ENCODE data around the gene ARL10.

Gene ARL10

GRCh38 chr5:176388444-176389134 lies 23.3 kb downstream of the ARL10 start, which contains the start of the genes HIGD2A and NOP16:
Gene HIGD2A, plus strand, starts transcription at chr5:176388751. Its CDS starts 69 bp downstream, at chr5:176388820.
Gene NOP16, minus strand, starts transcription at chr5:176388598. Its CDS starts 59 bp downstream, at chr5:176388539.
- H3K14ac ChIP-seq (ENCODE audit: low read length): peak within 1 kb of the TSS; percentile 96
- peak within 1 kb of the TSS; percentile 96 for H2BK5ac ChIP-seq (ENCODE audit: low read depth, low read length, poor library complexity)
- H4K12ac ChIP-seq (ENCODE audit: low read depth, low read length): peak within 1 kb of the TSS; percentile 97
- peak within 1 kb of the TSS; percentile 92 for H2AK5ac ChIP-seq (ENCODE audit: low read length)
- H4K91ac ChIP-seq (ENCODE audit: low read depth, low read length): peak within 1 kb of the TSS; percentile 95
- H3K9me3 ChIP-seq (ENCODE audit: insufficient read depth, low read depth, low read length): no peaks in the 10 kb centered on the region
- peak within 1 kb of the TSS; percentile 84 for H2AFZ ChIP-seq (ENCODE audit: insufficient read depth, low read length, poor library complexity)
- peak within 1 kb of the TSS; percentile 91 for H3K9ac ChIP-seq (ENCODE audit: low read length)
- no CpG with 5 or more reads among the region's 47 CpGs for WGBS (ENCODE audit: extremely low coverage, insufficient coverage, insufficient read length)
- peak within 1 kb of the TSS; percentile 82 for H3K4me3 ChIP-seq (ENCODE audit: low read depth, low read length)
- DNase-seq: peak; percentile 98 to 99
- peaks cover 9% of the 10 kb centered on the region for H3K79me1 ChIP-seq (ENCODE audit: low read length)
- no peak within 1 kb of the TSS for H2BK12ac ChIP-seq (ENCODE audit: low read length)
- H3K18ac ChIP-seq (ENCODE audit: low read length): peak within 1 kb of the TSS; percentile 91
- peak within 1 kb of the TSS; percentile 92 for H2BK120ac ChIP-seq (ENCODE audit: insufficient read depth, low read length, poor library complexity)
- H4K8ac ChIP-seq (ENCODE audit: low read depth, low read length): peak within 1 kb of the TSS; percentile 96
- peak within 1 kb of the TSS; percentile 86 for H3K4ac ChIP-seq (ENCODE audit: low read depth, low read length)
- H3K79me2 ChIP-seq (ENCODE audit: control insufficient read depth, insufficient read depth, low read length, poor library complexity): peaks cover 11% of the 10 kb centered on the region
- peaks cover 0 to 7% of the 10 kb centered on the region in 2 experiments for H3K4me1 ChIP-seq (ENCODE audit: control insufficient read depth in 1 of 2, insufficient read depth in 2 of 2, low read length in 2 of 2)
- no peak within 1 kb of the TSS for H3K23ac ChIP-seq (ENCODE audit: low read length)
- peaks cover 35 to 49% of the 10 kb centered on the region in 2 experiments for H3K36me3 ChIP-seq (ENCODE audit: control insufficient read depth in 1 of 2, insufficient read depth in 2 of 2, low read length in 2 of 2)
- peak within 1 kb of the TSS; percentile 96 for H3K27ac ChIP-seq (ENCODE audit: low read depth, low read length)
- no peaks in the 10 kb centered on the region for H3K27me3 ChIP-seq (ENCODE audit: insufficient read depth, low read length)
- H3K4me2 ChIP-seq (ENCODE audit: low read length): peak within 1 kb of the TSS; percentile 86

GRCh38 chr5:176389135-176390123 lies 24.1 kb downstream of the ARL10 start:
- Histone ChIP-seq H2AK5ac (ENCODE audit: low read length) (peak overlapping the region; percentile 92), H3K79me2 (ENCODE audit: control insufficient read depth, insufficient read depth, low read length, poor library complexity) (peaks cover 11% of the 10 kb centered on the region), H3K4me2 (ENCODE audit: low read length) (peak overlapping the region; percentile 86), H3K79me1 (ENCODE audit: low read length) (peaks cover 9% of the 10 kb centered on the region), H2BK120ac (ENCODE audit: insufficient read depth, low read length, poor library complexity) (peak overlapping the region; percentile 92), H2BK12ac (ENCODE audit: low read length) (no peak overlapping the region), H3K9ac (ENCODE audit: low read length) (peak overlapping the region; percentile 91), H3K14ac (ENCODE audit: low read length) (peak overlapping the region; percentile 96), H3K36me3 (ENCODE audit: control insufficient read depth in 1 of 2, insufficient read depth in 2 of 2, low read length in 2 of 2) (peaks cover 31 to 47% of the 10 kb centered on the region in 2 experiments), H4K12ac (ENCODE audit: low read depth, low read length) (peak overlapping the region; percentile 97), H3K23ac (ENCODE audit: low read length) (no peak overlapping the region), H4K91ac (ENCODE audit: low read depth, low read length) (peak overlapping the region; percentile 95), H3K27ac (ENCODE audit: low read depth, low read length) (peak overlapping the region; percentile 96), H2BK5ac (ENCODE audit: low read depth, low read length, poor library complexity) (peak overlapping the region; percentile 94), H4K8ac (ENCODE audit: low read depth, low read length) (peak overlapping the region; percentile 96), H3K18ac (ENCODE audit: low read length) (peak overlapping the region; percentile 88), H3K27me3 (ENCODE audit: insufficient read depth, low read length) (no peaks in the 10 kb centered on the region), H2AFZ (ENCODE audit: insufficient read depth, low read length, poor library complexity) (peak overlapping the region; percentile 83), H3K4ac (ENCODE audit: low read depth, low read length) (peak overlapping the region; percentile 68), H3K9me3 (ENCODE audit: insufficient read depth, low read depth, low read length) (no peaks in the 10 kb centered on the region), H3K4me1 (ENCODE audit: control insufficient read depth in 1 of 2, insufficient read depth in 2 of 2, low read length in 2 of 2) (peaks cover 0 to 7% of the 10 kb centered on the region in 2 experiments), H3K4me3 (ENCODE audit: low read depth, low read length) (peak overlapping the region; percentile 79)
- DNase-seq: no peak
- no CpG with 5 or more reads among the region's 41 CpGs for WGBS (ENCODE audit: extremely low coverage, insufficient coverage, insufficient read length)

- Histone ChIP-seq H3K4me3 (ENCODE audit: low read depth, low read length) (no peak overlapping the region), H3K9ac (ENCODE audit: low read length) (no peak overlapping the region), H3K79me2 (ENCODE audit: control insufficient read depth, insufficient read depth, low read length, poor library complexity) (peaks cover 11% of the 10 kb centered on the region), H3K4me1 (ENCODE audit: control insufficient read depth in 1 of 2, insufficient read depth in 2 of 2, low read length in 2 of 2) (peaks cover 0 to 10% of the 10 kb centered on the region in 2 experiments), H2BK12ac (ENCODE audit: low read length) (no peak overlapping the region), H2BK5ac (ENCODE audit: low read depth, low read length, poor library complexity) (no peak overlapping the region), H2BK120ac (ENCODE audit: insufficient read depth, low read length, poor library complexity) (no peak overlapping the region), H3K9me3 (ENCODE audit: insufficient read depth, low read depth, low read length) (no peaks in the 10 kb centered on the region), H3K23ac (ENCODE audit: low read length) (no peak overlapping the region), H2AFZ (ENCODE audit: insufficient read depth, low read length, poor library complexity) (no peak overlapping the region), H3K79me1 (ENCODE audit: low read length) (peaks cover 9% of the 10 kb centered on the region), H2AK5ac (ENCODE audit: low read length) (no peak overlapping the region), H4K91ac (ENCODE audit: low read depth, low read length) (no peak overlapping the region), H3K27me3 (ENCODE audit: insufficient read depth, low read length) (no peaks in the 10 kb centered on the region), H4K8ac (ENCODE audit: low read depth, low read length) (no peak overlapping the region), H3K4ac (ENCODE audit: low read depth, low read length) (no peak overlapping the region), H4K12ac (ENCODE audit: low read depth, low read length) (no peak overlapping the region), H3K18ac (ENCODE audit: low read length) (no peak overlapping the region), H3K36me3 (ENCODE audit: control insufficient read depth in 1 of 2, insufficient read depth in 2 of 2, low read length in 2 of 2) (peaks cover 31 to 46% of the 10 kb centered on the region in 2 experiments), H3K4me2 (ENCODE audit: low read length) (no peak overlapping the region), H3K27ac (ENCODE audit: low read depth, low read length) (no peak overlapping the region), H3K14ac (ENCODE audit: low read length) (no peak overlapping the region)
- DNase-seq: no peak
- WGBS (ENCODE audit: extremely low coverage, insufficient coverage, insufficient read length): no CpG with 5 or more reads among the region's 4 CpGs
Measured at GRCh38 chr5:176391479-176391878, 26.2 kb downstream of the ARL10 start.

- Histone ChIP-seq H3K9ac (ENCODE audit: low read length) (no peak overlapping the region), H3K27ac (ENCODE audit: low read depth, low read length) (no peak overlapping the region), H4K12ac (ENCODE audit: low read depth, low read length) (no peak overlapping the region), H2AK5ac (ENCODE audit: low read length) (no peak overlapping the region), H2BK12ac (ENCODE audit: low read length) (no peak overlapping the region), H2BK5ac (ENCODE audit: low read depth, low read length, poor library complexity) (no peak overlapping the region), H3K4me3 (ENCODE audit: low read depth, low read length) (no peak overlapping the region), H2BK120ac (ENCODE audit: insufficient read depth, low read length, poor library complexity) (no peak overlapping the region), H3K4me1 (ENCODE audit: control insufficient read depth in 1 of 2, insufficient read depth in 2 of 2, low read length in 2 of 2) (peaks cover 5 to 15% of the 10 kb centered on the region in 2 experiments), H3K4ac (ENCODE audit: low read depth, low read length) (no peak overlapping the region), H3K79me1 (ENCODE audit: low read length) (peaks cover 11% of the 10 kb centered on the region), H3K18ac (ENCODE audit: low read length) (no peak overlapping the region), H4K91ac (ENCODE audit: low read depth, low read length) (no peak overlapping the region), H3K9me3 (ENCODE audit: insufficient read depth, low read depth, low read length) (no peaks in the 10 kb centered on the region), H3K4me2 (ENCODE audit: low read length) (no peak overlapping the region), H3K23ac (ENCODE audit: low read length) (no peak overlapping the region), H2AFZ (ENCODE audit: insufficient read depth, low read length, poor library complexity) (no peak overlapping the region), H3K79me2 (ENCODE audit: control insufficient read depth, insufficient read depth, low read length, poor library complexity) (peaks cover 11% of the 10 kb centered on the region), H3K14ac (ENCODE audit: low read length) (no peak overlapping the region), H4K8ac (ENCODE audit: low read depth, low read length) (no peak overlapping the region), H3K27me3 (ENCODE audit: insufficient read depth, low read length) (no peaks in the 10 kb centered on the region), H3K36me3 (ENCODE audit: control insufficient read depth in 1 of 2, insufficient read depth in 2 of 2, low read length in 2 of 2) (peaks cover 34 to 48% of the 10 kb centered on the region in 2 experiments)
- no CpG with 5 or more reads among the region's 4 CpGs for WGBS (ENCODE audit: extremely low coverage, insufficient coverage, insufficient read length)
- no peak for DNase-seq
Measured at GRCh38 chr5:176391999-176392398, 26.7 kb downstream of the ARL10 start.

All from trophoblast cell (in vitro differentiated cells and primary cell).